ENCODE results near the gene GSG1L.

DNA sequence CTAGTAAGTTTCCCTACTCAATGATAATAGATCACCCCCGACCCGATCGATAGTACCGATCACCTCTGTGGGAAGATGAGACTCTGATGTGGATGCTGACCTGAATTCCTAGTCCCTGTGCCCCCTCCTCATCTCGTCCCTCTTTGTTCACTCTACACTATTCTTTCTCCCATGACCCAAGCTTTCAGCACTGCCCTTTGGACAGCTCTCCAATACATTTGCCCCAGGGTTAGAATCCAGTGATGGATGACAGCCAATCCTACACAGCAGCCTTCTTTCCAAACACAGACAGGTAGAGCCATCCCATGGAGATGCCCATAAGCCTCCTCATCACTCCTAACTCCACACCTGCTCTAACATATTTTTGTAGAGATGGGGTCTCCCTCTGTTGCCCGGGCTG is 141.1 kb downstream of the GSG1L start:
- no peak for TF ChIP-seq CTCF (IDR thresholded peaks at IDR 0.05)
- TF ChIP-seq POLR2A (IDR thresholded peaks at IDR 0.05), result no peak
